NCI-H69 (cell line): ENCODE results near the gene NXNL1.
"Not testable (repeated sequence)": the region's sequence is repeated elsewhere in the genome, so short reads cannot be mapped to it uniquely, and the experiment has no call there.

Experiments
- DNase-seq: peaks from one replicate; lab custom pipeline; 2025; lab: John Stamatoyannopoulos, UW

NXNL1 gene

GRCh38 chr19:17460372-17461230 lies at the start of gene NXNL1:
Gene NXNL1, minus strand, starts transcription at chr19:17460926. Its CDS starts 57 bp downstream, at chr19:17460869.
- DNase-seq, result no peak

- DNase-seq, result not testable (repeated sequence)
Measured at GRCh38 chr19:17508558-17508933, 47.8 kb upstream of the NXNL1 start.

- no peak for DNase-seq
Measured at GRCh38 chr19:17506745-17507144, 46.0 kb upstream of the NXNL1 start.

- no peak for DNase-seq
Measured at GRCh38 chr19:17505223-17505622, 44.5 kb upstream of the NXNL1 start.

- DNase-seq, result no peak
Measured at GRCh38 chr19:17504456-17504855, 43.7 kb upstream of the NXNL1 start.

GRCh38 chr19:17504030-17504429 lies 43.3 kb upstream of the NXNL1 start:
- DNase-seq, result no peak

GRCh38 chr19:17503240-17503639 lies 42.5 kb upstream of the NXNL1 start:
- DNase-seq, result no peak

- DNase-seq, result no peak
Measured at GRCh38 chr19:17500447-17501198, 39.9 kb upstream of the NXNL1 start.

- DNase-seq, result no peak
Measured at GRCh38 chr19:17499648-17500446, 39.1 kb upstream of the NXNL1 start.

GRCh38 chr19:17499025-17499424 lies 38.3 kb upstream of the NXNL1 start:
- not testable (repeated sequence) for DNase-seq

- peak; percentile 66 for DNase-seq
Measured at GRCh38 chr19:17497149-17497798, 36.5 kb upstream of the NXNL1 start.

GRCh38 chr19:17496337-17496997 lies 35.7 kb upstream of the NXNL1 start:
- peak; percentile 89 for DNase-seq

GRCh38 chr19:17495639-17496296 lies 35.0 kb upstream of the NXNL1 start:
- no peak for DNase-seq

GRCh38 chr19:17491287-17491686 lies 30.6 kb upstream of the NXNL1 start:
- no peak for DNase-seq

- DNase-seq, result no peak
Measured at GRCh38 chr19:17490411-17490810, 29.7 kb upstream of the NXNL1 start.

GRCh38 chr19:17489392-17490030 lies 28.8 kb upstream of the NXNL1 start:
- peak; percentile 31 for DNase-seq

- peak; percentile 97 for DNase-seq
Measured at GRCh38 chr19:17488593-17489391, 28.1 kb upstream of the NXNL1 start.

- no peak for DNase-seq
Measured at GRCh38 chr19:17487284-17488121, 26.8 kb upstream of the NXNL1 start.
